Type B pancreatic cell (in vitro differentiated cells): Measurements from ENCODE around the gene OR8B12. TPM values are rescaled to one million over a fixed set of nuclear protein-coding genes. Genes with fewer than 3 reads are reported as not detected.

Experiments used
- DNase-seq: peaks from one replicate; pipeline ENCODE4 v3.0.0; 2021; ENCODE audit warnings: mixed read lengths; ENCODE audit not compliant: unreplicated experiment; ENCODE audit errors: extremely low spot score
- H3K27ac Mint-ChIP-seq: 2 replicates; pipeline ENCODE4 v1.8.0; 2021; ENCODE audit warnings: mild to moderate bottlenecking, mixed read lengths
- H3K27me3 Mint-ChIP-seq: 2 replicates; pipeline ENCODE4 v1.8.0; 2021; ENCODE audit warnings: mixed read lengths
- H3K36me3 Mint-ChIP-seq: 2 replicates; pipeline ENCODE4 v1.8.0; 2021; ENCODE audit warnings: mixed read lengths
- H3K4me1 Mint-ChIP-seq: one replicate; pipeline ENCODE4 v1.8.0; 2021; ENCODE audit warnings: mixed read lengths; ENCODE audit not compliant: unreplicated experiment
- H3K4me3 Mint-ChIP-seq: 2 replicates; pipeline ENCODE4 v1.8.0; 2021; ENCODE audit warnings: mild to moderate bottlenecking, mixed read lengths
- H3K9me3 Mint-ChIP-seq: 2 replicates; pipeline ENCODE4 v1.8.0; 2021; ENCODE audit warnings: mixed read lengths
- CTCF ChIP-seq: fragments of 200-600 bp; sonication (generic); conservative IDR thresholded peaks from 2 replicates; pipeline ENCODE4 v1.5.0; 2021; ENCODE audit warnings: antibody characterized with exemption, mild to moderate bottlenecking
- total RNA-seq: library from RNA; stranded (reverse); gene quantifications from 2 replicates; pipeline ENCODE4 v1.2.1, GENCODE V29; 2021; ENCODE audit warnings: low replicate concordance

OR8B12 gene
- total RNA-seq, 1 donor from 2014 or later = not detected

DNA sequence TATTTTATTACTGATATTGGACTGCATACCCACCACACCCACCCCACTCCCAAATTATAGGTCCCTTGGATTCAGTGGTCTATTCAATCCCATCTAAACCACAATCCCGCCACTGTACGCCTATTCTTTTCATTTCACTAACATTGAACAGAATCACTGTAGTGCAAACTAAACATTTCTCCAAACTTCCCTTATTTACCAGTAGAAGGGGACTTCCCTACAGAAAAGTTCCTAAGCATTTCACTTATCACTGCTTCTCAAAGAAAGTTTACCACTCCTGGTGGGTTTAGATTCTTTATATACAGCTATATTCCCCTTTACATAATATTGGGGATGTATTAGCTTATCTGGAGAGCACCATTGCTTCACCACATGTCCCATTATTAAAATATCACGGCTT lies 29.3 kb downstream of the OR8B12 start:
- no peak for TF ChIP-seq CTCF
- Mint-ChIP-seq H3K4me1 (no peaks in the 10 kb centered on the region), H3K4me3 (no peak overlapping the region), H3K27me3 (peaks cover 29% of the 10 kb centered on the region), H3K27ac (no peak overlapping the region), H3K9me3 (no peaks in the 10 kb centered on the region), H3K36me3 (no peaks in the 10 kb centered on the region)
- no peak for DNase-seq

DNA sequence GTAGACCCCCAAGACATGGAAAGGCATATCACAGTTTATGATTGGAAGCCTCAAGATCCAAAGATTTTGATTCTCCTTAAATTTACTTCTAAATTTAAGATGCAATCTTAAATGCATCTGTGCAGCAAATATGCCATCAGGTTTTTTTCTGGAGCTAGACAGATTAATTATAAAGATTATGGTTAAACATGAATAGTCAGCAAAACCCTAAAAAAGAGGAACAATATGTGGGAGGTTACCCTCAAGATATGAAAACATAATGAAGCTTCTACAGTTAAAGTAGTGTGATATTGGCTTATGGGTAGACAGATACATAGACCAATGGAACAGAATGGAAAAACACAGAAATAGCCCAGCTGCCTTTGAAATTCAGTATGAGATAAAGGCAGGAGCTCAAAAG lies 31.7 kb downstream of the OR8B12 start:
- no peak for TF ChIP-seq CTCF
- H3K27ac Mint-ChIP-seq = no peak overlapping the region
- no peaks in the 10 kb centered on the region for H3K9me3 Mint-ChIP-seq
- no peaks in the 10 kb centered on the region for H3K4me1 Mint-ChIP-seq
- no peak overlapping the region for H3K4me3 Mint-ChIP-seq
- H3K36me3 Mint-ChIP-seq = no peaks in the 10 kb centered on the region
- H3K27me3 Mint-ChIP-seq = peaks cover 30% of the 10 kb centered on the region
- DNase-seq = no peak

DNA sequence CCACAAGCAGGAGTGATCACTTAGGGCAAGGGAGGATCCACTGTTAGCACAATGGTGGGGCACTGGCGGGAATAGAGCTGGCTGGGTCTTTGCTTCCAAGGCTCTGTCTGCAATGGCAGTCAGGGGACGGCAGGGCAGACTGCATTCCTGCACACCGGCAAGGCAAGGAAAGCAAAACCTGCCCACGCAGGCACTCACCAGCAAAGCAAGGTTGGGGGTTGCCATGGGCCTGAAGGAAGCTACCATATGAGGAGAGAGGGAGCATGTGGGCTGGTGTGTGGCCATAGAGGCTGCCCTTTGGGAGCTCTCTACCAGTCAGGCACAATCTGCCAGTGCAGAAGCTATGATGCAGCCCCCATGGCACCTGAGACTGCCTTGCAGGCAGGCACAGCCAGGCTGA lies 33.2 kb downstream of the OR8B12 start:
- Mint-ChIP-seq H3K27ac (no peak overlapping the region), H3K9me3 (no peaks in the 10 kb centered on the region), H3K4me3 (no peak overlapping the region), H3K36me3 (no peaks in the 10 kb centered on the region), H3K4me1 (no peaks in the 10 kb centered on the region), H3K27me3 (peaks cover 24% of the 10 kb centered on the region)
- DNase-seq = no peak
- no peak for TF ChIP-seq CTCF

DNA sequence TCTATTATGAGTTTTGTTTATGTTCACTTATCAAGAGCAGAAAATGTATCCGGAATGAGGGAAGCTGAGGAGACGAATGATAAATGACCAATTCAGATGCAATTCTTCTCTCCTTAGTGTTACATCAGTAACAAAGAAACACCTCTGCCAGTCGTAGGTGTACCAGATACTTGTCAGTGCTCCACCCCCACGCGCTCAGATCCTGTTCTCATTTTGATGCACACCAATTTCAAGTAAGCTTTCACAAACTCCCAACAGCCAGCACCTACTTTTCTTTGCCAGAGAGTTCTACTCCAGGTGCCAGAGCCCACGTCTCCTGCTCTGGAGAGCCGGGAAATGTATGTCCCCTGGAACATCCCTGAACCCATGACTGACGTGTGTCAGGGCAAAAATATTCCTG lies 43.7 kb downstream of the OR8B12 start:
- DNase-seq = no peak
- TF ChIP-seq CTCF = no peak
- Mint-ChIP-seq H3K4me3 (no peak overlapping the region), H3K4me1 (no peaks in the 10 kb centered on the region), H3K27ac (no peak overlapping the region), H3K36me3 (no peaks in the 10 kb centered on the region), H3K27me3 (peaks cover 30% of the 10 kb centered on the region), H3K9me3 (no peaks in the 10 kb centered on the region)

DNA sequence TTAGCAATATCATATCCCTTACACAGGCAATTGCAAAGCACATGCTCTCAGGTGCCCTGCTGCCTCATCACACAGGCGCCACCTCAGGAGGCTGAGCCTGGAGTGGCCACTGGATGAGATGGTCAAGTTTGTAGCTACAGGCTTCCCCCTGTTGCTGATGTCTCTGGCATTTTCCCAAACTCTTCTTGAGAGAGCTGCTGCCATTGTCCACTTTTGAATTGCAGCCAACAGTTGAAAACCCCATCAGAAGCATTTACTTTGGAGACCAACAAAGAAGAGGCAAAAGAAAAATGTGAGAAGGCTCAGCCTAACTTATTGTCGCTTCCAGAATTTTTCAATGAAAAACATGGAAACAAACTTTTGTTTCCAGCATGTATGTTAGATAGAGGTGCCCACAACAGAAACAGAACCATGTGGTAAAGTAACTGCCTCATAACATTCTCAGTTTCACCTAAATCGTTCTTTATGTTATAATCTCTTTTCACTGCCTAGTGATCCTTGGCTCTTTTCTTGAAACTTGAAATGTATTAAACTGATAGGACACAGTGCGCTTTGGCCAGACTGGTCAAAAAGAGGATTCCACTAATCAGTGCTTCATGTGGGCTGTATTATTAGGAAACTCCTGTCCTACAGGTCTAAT lies 50.3 kb downstream of the OR8B12 start:
- Mint-ChIP-seq H3K27ac (no peak overlapping the region), H3K4me1 (no peaks in the 10 kb centered on the region), H3K36me3 (no peaks in the 10 kb centered on the region), H3K9me3 (no peaks in the 10 kb centered on the region), H3K4me3 (no peak overlapping the region), H3K27me3 (peaks cover 8% of the 10 kb centered on the region)
- no peak for TF ChIP-seq CTCF
- no peak for DNase-seq

Other genes starting within 250 kb of the OR8B12 start
- not detected in 2 replicates for gene OR8D1, start 229.7 kb downstream of the OR8B12 start, total RNA-seq
- gene OR8D2, start 223.5 kb downstream of the OR8B12 start, total RNA-seq = not detected in 2 replicates
- gene OR8B2, start 159.2 kb downstream of the OR8B12 start, total RNA-seq = not detected in 2 replicates
- not detected in 2 replicates for gene OR8B3, start 144.6 kb downstream of the OR8B12 start, total RNA-seq
- gene OR8B4, start 118.8 kb downstream of the OR8B12 start, total RNA-seq = not detected in 2 replicates
- 0.14 TPM in 1 of 2 replicates, not detected in the other for gene OR8B8, start 98.0 kb downstream of the OR8B12 start, total RNA-seq
- 0.10 TPM in 1 of 2 replicates, not detected in the other for gene OR8A1, start 26.3 kb upstream of the OR8B12 start, total RNA-seq
- gene PANX3, start 67.8 kb upstream of the OR8B12 start, total RNA-seq = 0.17 TPM in 1 of 2 replicates, not detected in the other
- gene TBRG1, start 79.2 kb upstream of the OR8B12 start, total RNA-seq = 29.4 and 41.1 TPM in 2 replicates
- gene SIAE, start 130.1 kb upstream of the OR8B12 start, total RNA-seq = 28.8 and 33.9 TPM in 2 replicates
- 7.2 and 13.4 TPM in 2 replicates for gene SPA17, start 130.2 kb upstream of the OR8B12 start, total RNA-seq
- 3.6 and 17.3 TPM in 2 replicates for gene NRGN, start 196.3 kb upstream of the OR8B12 start, total RNA-seq
- 8.7 and 14.8 TPM in 2 replicates for gene VSIG2, start 208.6 kb upstream of the OR8B12 start, total RNA-seq
- 3.6 and 3.7 TPM in 2 replicates for gene ESAM, start 218.6 kb upstream of the OR8B12 start, total RNA-seq